Transverse colon (tissue), 4 donors: ENCODE measurements around the gene KAZN. TPM values are rescaled to one million over a fixed set of nuclear protein-coding genes. Genes with fewer than 3 reads are reported as not detected.

Source experiments
- DNase-seq: peaks from one replicate; pipeline ENCODE4 v3.0.0-alpha.2; 2019
- H3K27ac ChIP-seq, 4 donors: fragments of 200-600 bp; sonication (generic); 2 replicates each; pipeline ENCODE4 v1.5.1; 2016 to 2018; ENCODE audit warnings: inconsistent platforms in 4 of 4
- H3K27me3 ChIP-seq: fragments of 200-600 bp; sonication (generic); 2 replicates; pipeline ENCODE4 v1.5.1; 2017; ENCODE audit warnings: inconsistent platforms
- H3K36me3 ChIP-seq, 4 donors: fragments of 200-600 bp; sonication (generic); 2 replicates each; pipeline ENCODE4 v1.5.1; 2017 to 2019; ENCODE audit warnings: inconsistent platforms in 4 of 4
- H3K4me1 ChIP-seq, 4 donors: fragments of 200-600 bp; sonication (generic); 2 replicates each; pipeline ENCODE4 v1.5.1; 2017 to 2020; ENCODE audit warnings: inconsistent platforms in 4 of 4
- H3K4me3 ChIP-seq, 4 donors: fragments of 200-600 bp; sonication (generic); 1 replicate in 1 of 4; 2 replicates in 3 of 4; pipeline versions ENCODE4 v1.5.1 to v1.6.1; 2017 to 2019; ENCODE audit warnings: inconsistent platforms in 4 of 4
- H3K9me3 ChIP-seq, 2 donors: fragments of 200-600 bp; sonication (generic); 2 replicates each; pipeline ENCODE4 v1.5.1; 2017 to 2019; ENCODE audit warnings: inconsistent platforms in 2 of 2
- CTCF ChIP-seq, 5 experiments: fragments of 200-600 bp in 3 of 5; fragments of 450-650 bp in 2 of 5; sonication (generic) in 3 of 5; IDR thresholded peaks; 1 replicate in 2 of 5; 2 replicates in 3 of 5; pipeline ENCODE4 v1.5.1; 2016 to 2017; ENCODE audit warnings: antibody characterized with exemption in 5 of 5, inconsistent platforms in 3 of 5, mild to moderate bottlenecking in 2 of 5, moderate library complexity in 1 of 5
- EP300 ChIP-seq: sonication (generic); formaldehyde crosslinking; IDR thresholded peaks from one replicate; pipeline ENCODE4 v1.6.1; 2017; ENCODE audit warnings: antibody characterized with exemption, low read depth
- POLR2A ChIP-seq: fragments of 450-650 bp; IDR thresholded peaks from one replicate; pipeline ENCODE4 v1.6.1; 2016; ENCODE audit warnings: antibody characterized with exemption, mild to moderate bottlenecking, moderate library complexity
- POLR2AphosphoS5 ChIP-seq, 3 donors: sonication (generic); formaldehyde crosslinking; IDR thresholded peaks; one replicate each; pipeline ENCODE4 v1.6.1; 2016; ENCODE audit warnings: antibody characterized with exemption in 3 of 3
- WGBS, 2 donors: methylation state at CpG; one replicate each; pipeline ENCODE4 v1.1.5; 2018; ENCODE audit warnings: low coverage in 1 of 2; 5-methylcytosine and 5-hydroxymethylcytosine counted together
- in situ Hi-C, 4 donors: fragments of 200-750 bp; cut with MboI; loops; one replicate each; pipeline versions ENCODE4 v1.15.0 to v1.15.1; 2017; ENCODE audit warnings: low sequenced_read_pairs in 3 of 4, low pct_ligation_motif_present in 1 of 4, low pct_unique_long_range_greater_than_20kb in 1 of 4
- intact Hi-C: fragments of 100-400 bp; cut with DNase I; formaldehyde crosslinking; loops from one replicate; pipeline ENCODE4 v1.15.1; 2023; ENCODE audit warnings: low total_unique reads
- total RNA-seq, 4 donors: library from RNA; depleted of rRNA; stranded (reverse); fragments of >200 nt; gene quantifications; one replicate each; pipeline ENCODE4 v1.1.0, GENCODE V29; 2016

The KAZN gene
- total RNA-seq, 4 donors from 2014 or later = 12.0 to 17.1 (median 16.2) TPM

GRCh38 chr1:14994841-14995437, 396.5 kb downstream of the KAZN start:
- DNase-seq = no peak
- H3K27ac ChIP-seq = no peak overlapping the region
- in situ Hi-C loops (no loop called here), intact Hi-C loops (no loop called here)
- no peaks in the 10 kb centered on the region for H3K27me3 ChIP-seq
- H3K4me1 ChIP-seq = no peaks in the 10 kb centered on the region
- WGBS, 2 donors = 77% methylated on average over 9 of the region's 9 CpGs; no CpG with 5 or more reads in 1 of the 2 donors
- H3K4me3 ChIP-seq = no peak overlapping the region
- no peaks in the 10 kb centered on the region for H3K36me3 ChIP-seq
- H3K9me3 ChIP-seq = no peaks in the 10 kb centered on the region
- TF ChIP-seq POLR2A = no peak

GRCh38 chr1:14996133-14997050, 397.9 kb downstream of the KAZN start:
- intact Hi-C loops = no loop called here
- Histone ChIP-seq H3K27ac (no peak overlapping the region), H3K27me3 (no peaks in the 10 kb centered on the region), H3K9me3 (no peaks in the 10 kb centered on the region), H3K4me1 (no peaks in the 10 kb centered on the region), H3K4me3 (no peak overlapping the region), H3K36me3 (no peaks in the 10 kb centered on the region)
- DNase-seq = no peak
- in situ Hi-C loops = no loop called here
- no peak for TF ChIP-seq POLR2AphosphoS5 (IDR thresholded peaks at IDR 0.05)
- TF ChIP-seq POLR2A = no peak
- no peak for TF ChIP-seq CTCF (IDR thresholded peaks at IDR 0.05)
- no peak for TF ChIP-seq EP300
- WGBS, 2 donors = 34 to 71% methylated on average over 2 to 23 of the region's 23 CpGs

- no peak overlapping the region for H3K27ac ChIP-seq
- H3K9me3 ChIP-seq = no peaks in the 10 kb centered on the region
- TF ChIP-seq CTCF (IDR thresholded peaks at IDR 0.05) (no peak), EP300 (no peak), POLR2A (no peak), POLR2AphosphoS5 (IDR thresholded peaks at IDR 0.05) (no peak)
- WGBS, 2 donors = 89% methylated on average over 12 of the region's 12 CpGs; no CpG with 5 or more reads in 1 of the 2 donors
- no peaks in the 10 kb centered on the region for H3K27me3 ChIP-seq
- H3K4me1 ChIP-seq = no peaks in the 10 kb centered on the region
- in situ Hi-C loops (no loop called here), intact Hi-C loops (no loop called here)
- DNase-seq = no peak
- H3K4me3 ChIP-seq = no peak overlapping the region
- H3K36me3 ChIP-seq = no peaks in the 10 kb centered on the region
These were observed 399.3 kb downstream of the KAZN start for GRCh38 chr1:14997646-14998276.

- Histone ChIP-seq H3K27me3 (no peaks in the 10 kb centered on the region), H3K4me1 (no peaks in the 10 kb centered on the region), H3K36me3 (no peaks in the 10 kb centered on the region), H3K27ac (no peak overlapping the region), H3K9me3 (no peaks in the 10 kb centered on the region), H3K4me3 (no peak overlapping the region)
- DNase-seq = no peak
- in situ Hi-C loops (no loop called here), intact Hi-C loops (no loop called here)
- 91% methylated on average over 8 of the region's 10 CpGs; no CpG with 5 or more reads in 1 of the 2 donors for WGBS, 2 donors
- TF ChIP-seq POLR2AphosphoS5 (IDR thresholded peaks at IDR 0.05) (no peak), EP300 (no peak), CTCF (IDR thresholded peaks at IDR 0.05) (no peak), POLR2A (no peak)
These were observed 401.0 kb downstream of the KAZN start for GRCh38 chr1:14999441-14999840.
